CD4-positive, CD25-positive, alpha-beta regulatory T cell (primary cell): ENCODE measurements around the gene LRRC59. TPM values are rescaled to one million over a fixed set of nuclear protein-coding genes. Genes with fewer than 3 reads are reported as not detected.

ENCODE experiments used
- ATAC-seq, 2 donors: fragments of 150-1000 bp; cut with Tn5 transposase; one replicate each; pipeline ENCODE4 v1.10.0; 2021; ENCODE audit warnings: low read depth in 2 of 2, moderate number of reproducible peaks in 2 of 2, moderate library complexity in 1 of 2
- DNase-seq, 3 donors: peaks; one replicate each; pipeline versions ENCODE4 v3.0.0 to v3.0.0-alpha.2; 2012 to 2022; ENCODE audit warnings: mixed read lengths in 1 of 3
- H3K27ac ChIP-seq: one replicate; pipeline ENCODE4 v1.7.0; 2013; ENCODE audit warnings: mild to moderate bottlenecking, low read length; ENCODE audit not compliant: insufficient read depth, poor library complexity, severe bottlenecking
- H3K27me3 ChIP-seq: one replicate; pipeline ENCODE4 v1.7.0; 2013; ENCODE audit warnings: low read length; ENCODE audit not compliant: control insufficient read depth, insufficient read depth
- H3K36me3 ChIP-seq: one replicate; pipeline ENCODE4 v1.7.0; 2013; ENCODE audit warnings: mild to moderate bottlenecking, low read length, moderate library complexity; ENCODE audit not compliant: control insufficient read depth, insufficient read depth
- H3K4me1 ChIP-seq: 2 replicates; pipeline ENCODE4 v1.7.0; 2013; ENCODE audit warnings: mild to moderate bottlenecking, low read length; ENCODE audit not compliant: insufficient read depth, control insufficient read depth, poor library complexity, severe bottlenecking
- H3K4me3 ChIP-seq: one replicate; pipeline ENCODE4 v1.7.0; 2013; ENCODE audit warnings: low read depth, mild to moderate bottlenecking, low read length, moderate library complexity
- H3K9me3 ChIP-seq, 2 experiments: 1 replicate in 1 of 2; 2 replicates in 1 of 2; pipeline ENCODE4 v1.7.0; 2013; ENCODE audit warnings: low read length in 2 of 2, mild to moderate bottlenecking in 1 of 2, moderate library complexity in 1 of 2; ENCODE audit not compliant: control insufficient read depth in 2 of 2
- H3K27ac Mint-ChIP-seq, 3 donors: one replicate each; pipeline ENCODE4 v1.8.0; 2020 to 2022; ENCODE audit warnings: mild to moderate bottlenecking in 3 of 3, mixed read lengths in 3 of 3, moderate library complexity in 2 of 3
- H3K27me3 Mint-ChIP-seq: one replicate; pipeline ENCODE4 v1.8.0; 2022; ENCODE audit warnings: mild to moderate bottlenecking, mixed read lengths
- H3K36me3 Mint-ChIP-seq: one replicate; pipeline ENCODE4 v1.8.0; 2020; ENCODE audit warnings: mixed read lengths
- H3K4me1 Mint-ChIP-seq, 4 donors: one replicate each; pipeline ENCODE4 v1.8.0; 2020 to 2022; ENCODE audit warnings: mixed read lengths in 4 of 4, mild to moderate bottlenecking in 1 of 4
- H3K4me3 Mint-ChIP-seq, 4 donors: one replicate each; pipeline ENCODE4 v1.8.0; 2020 to 2022; ENCODE audit warnings: mild to moderate bottlenecking in 4 of 4, mixed read lengths in 4 of 4, moderate library complexity in 3 of 4
- H3K9me3 Mint-ChIP-seq, 7 donors: one replicate each; pipeline ENCODE4 v1.8.0; 2020 to 2022; ENCODE audit warnings: mixed read lengths in 7 of 7, mild to moderate bottlenecking in 3 of 7, moderate library complexity in 2 of 7
- polyA plus RNA-seq, 4 donors: library from polyadenylated mRNA; unstranded; fragments of 300-500 nt; fragmentation: Illumina TruSeq; gene quantifications; one replicate each; pipeline ENCODE4 v1.2.3, GENCODE V29; 2021
- total RNA-seq: library from RNA; stranded (reverse); gene quantifications from one replicate; pipeline ENCODE4 v1.2.3, GENCODE V29; 2022

The LRRC59 gene
- total and polyA plus RNA-seq, 5 donors from 2014 or later, result 17.2 to 49.9 (median 21.2) TPM

GRCh38 chr17:50392621-50393020 is 4.7 kb downstream of the LRRC59 start:
- Histone ChIP-seq H3K27me3 (no peaks in the 10 kb centered on the region), H3K4me3 (no peak overlapping the region), H3K27ac (no peak overlapping the region), H3K36me3 (peaks cover 70% of the 10 kb centered on the region), H3K4me1 (peaks cover 24% of the 10 kb centered on the region), H3K9me3 (no peaks in the 10 kb centered on the region)
- ATAC-seq (no peak), DNase-seq (no peak)
- H3K36me3 Mint-ChIP-seq, result peaks cover 41% of the 10 kb centered on the region
- H3K9me3 Mint-ChIP-seq, result no peaks in the 10 kb centered on the region
- no peaks in the 10 kb centered on the region for H3K27me3 Mint-ChIP-seq
- peaks cover 14 to 40% (median 24%) of the 10 kb centered on the region in 4 donors for H3K4me1 Mint-ChIP-seq
- peak overlapping the region in 1 of 3 donors; percentile 47 for H3K27ac Mint-ChIP-seq
- H3K4me3 Mint-ChIP-seq, result peak overlapping the region in 1 of 4 donors; percentile 45

GRCh38 chr17:50389534-50389933 is 7.8 kb downstream of the LRRC59 start:
- H3K27ac ChIP-seq, result no peak overlapping the region
- no peaks in the 10 kb centered on the region for H3K9me3 ChIP-seq
- no peaks in the 10 kb centered on the region for H3K4me1 ChIP-seq
- Mint-ChIP-seq H3K27me3 (no peaks in the 10 kb centered on the region), H3K4me3 (peak overlapping the region in 1 of 4 donors; percentile 27), H3K9me3 (no peaks in the 10 kb centered on the region), H3K27ac (no peak overlapping the region), H3K36me3 (peaks cover 54% of the 10 kb centered on the region), H3K4me1 (peaks cover 4 to 16% (median 10%) of the 10 kb centered on the region in 4 donors)
- H3K36me3 ChIP-seq, result peaks cover 96% of the 10 kb centered on the region
- DNase-seq (no peak), ATAC-seq (no peak)
- H3K27me3 ChIP-seq, result no peaks in the 10 kb centered on the region
- H3K4me3 ChIP-seq, result no peak overlapping the region

- Histone ChIP-seq H3K27me3 (no peaks in the 10 kb centered on the region), H3K9me3 (no peaks in the 10 kb centered on the region), H3K27ac (no peak overlapping the region), H3K4me1 (no peaks in the 10 kb centered on the region), H3K36me3 (peaks cover 95% of the 10 kb centered on the region), H3K4me3 (no peak overlapping the region)
- Mint-ChIP-seq H3K36me3 (peaks cover 52% of the 10 kb centered on the region), H3K4me1 (peaks cover under 1 to 13% (median 6%) of the 10 kb centered on the region in 4 donors), H3K27me3 (no peaks in the 10 kb centered on the region), H3K4me3 (no peak overlapping the region), H3K27ac (peak overlapping the region in 1 of 3 donors; percentile 4), H3K9me3 (no peaks in the 10 kb centered on the region)
- DNase-seq, result no peak
- ATAC-seq, result no peak
These were observed 8.6 kb downstream of the LRRC59 start for GRCh38 chr17:50388728-50389127.

- no peak overlapping the region for H3K4me3 ChIP-seq
- H3K27ac ChIP-seq, result no peak overlapping the region
- no peak for ATAC-seq
- H3K27me3 ChIP-seq, result no peaks in the 10 kb centered on the region
- no peak for DNase-seq
- H3K9me3 ChIP-seq, result no peaks in the 10 kb centered on the region
- Mint-ChIP-seq H3K4me3 (no peak overlapping the region), H3K36me3 (peaks cover 52% of the 10 kb centered on the region), H3K27me3 (no peaks in the 10 kb centered on the region), H3K27ac (no peak overlapping the region), H3K9me3 (no peaks in the 10 kb centered on the region), H3K4me1 (peaks cover 0 to 9% (median 4%) of the 10 kb centered on the region in 4 donors)
- peaks cover 94% of the 10 kb centered on the region for H3K36me3 ChIP-seq
- H3K4me1 ChIP-seq, result no peaks in the 10 kb centered on the region
These were observed 10.8 kb downstream of the LRRC59 start for GRCh38 chr17:50386510-50386909.

- no peak overlapping the region for H3K27ac ChIP-seq
- H3K27me3 Mint-ChIP-seq, result no peaks in the 10 kb centered on the region
- H3K4me3 ChIP-seq, result no peak overlapping the region
- H3K36me3 ChIP-seq, result peaks cover 72% of the 10 kb centered on the region
- H3K9me3 ChIP-seq, result no peaks in the 10 kb centered on the region
- DNase-seq, result no peak
- H3K27ac Mint-ChIP-seq, result no peak overlapping the region
- no peaks in the 10 kb centered on the region for H3K9me3 Mint-ChIP-seq
- H3K4me3 Mint-ChIP-seq, result no peak overlapping the region
- no peaks in the 10 kb centered on the region for H3K4me1 ChIP-seq
- peaks cover 47% of the 10 kb centered on the region for H3K36me3 Mint-ChIP-seq
- H3K27me3 ChIP-seq, result no peaks in the 10 kb centered on the region
- ATAC-seq, result no peak
- peaks cover 0 to 5% (median under 1%) of the 10 kb centered on the region in 4 donors for H3K4me1 Mint-ChIP-seq
These were observed 14.4 kb downstream of the LRRC59 start for GRCh38 chr17:50382931-50383330.

GRCh38 chr17:50381920-50382319 is 15.4 kb downstream of the LRRC59 start:
- no peaks in the 10 kb centered on the region for H3K9me3 Mint-ChIP-seq
- no peaks in the 10 kb centered on the region for H3K4me1 ChIP-seq
- no peaks in the 10 kb centered on the region for H3K27me3 ChIP-seq
- no peak for DNase-seq
- H3K4me3 Mint-ChIP-seq, result no peak overlapping the region
- peaks cover 62% of the 10 kb centered on the region for H3K36me3 ChIP-seq
- peaks cover 37% of the 10 kb centered on the region for H3K36me3 Mint-ChIP-seq
- no peak overlapping the region for H3K27ac Mint-ChIP-seq
- no peaks in the 10 kb centered on the region for H3K27me3 Mint-ChIP-seq
- no peaks in the 10 kb centered on the region for H3K9me3 ChIP-seq
- no peak for ATAC-seq
- H3K4me1 Mint-ChIP-seq, result peaks cover 0 to 5% (median 0%) of the 10 kb centered on the region in 4 donors
- H3K4me3 ChIP-seq, result no peak overlapping the region
- no peak overlapping the region for H3K27ac ChIP-seq

GRCh38 chr17:50381260-50381815 is 16.0 kb downstream of the LRRC59 start:
- no peak overlapping the region for H3K4me3 ChIP-seq
- H3K27me3 Mint-ChIP-seq, result no peaks in the 10 kb centered on the region
- no peak for ATAC-seq
- no peaks in the 10 kb centered on the region for H3K27me3 ChIP-seq
- H3K36me3 Mint-ChIP-seq, result peaks cover 31% of the 10 kb centered on the region
- H3K36me3 ChIP-seq, result peaks cover 56% of the 10 kb centered on the region
- H3K4me1 ChIP-seq, result no peaks in the 10 kb centered on the region
- no peaks in the 10 kb centered on the region for H3K9me3 ChIP-seq
- peaks cover 0 to 5% (median 0%) of the 10 kb centered on the region in 4 donors for H3K4me1 Mint-ChIP-seq
- no peak overlapping the region for H3K27ac Mint-ChIP-seq
- H3K27ac ChIP-seq, result no peak overlapping the region
- no peaks in the 10 kb centered on the region for H3K9me3 Mint-ChIP-seq
- no peak overlapping the region for H3K4me3 Mint-ChIP-seq
- no peak for DNase-seq
